HTR-8/SVneo (cell line): Measurements from ENCODE around the gene PABPC1L.
"Not testable (repeated sequence)": the region's sequence is repeated elsewhere in the genome, so short reads cannot be mapped to it uniquely, and the experiment has no call there.

Experiments
- DNase-seq: peaks from one replicate; pipeline ENCODE4 v3.0.0; 2011; ENCODE audit warnings: low spot score, mixed read lengths; ENCODE audit not compliant: insufficient read length
- FAIRE-seq: peaks from 2 replicates; lab custom pipeline; 2011; peaks lifted over from hg19 to GRCh38; lab: Jason Lieb, UNC

PABPC1L gene

GRCh38 chr20:44909872-44910689 lies at the start of gene PABPC1L:
Gene PABPC1L, plus strand, starts transcription at chr20:44910060. Its CDS starts 84 bp downstream, at chr20:44910144.
- FAIRE-seq = peak; percentile 95
- peak; percentile 98 for DNase-seq

GRCh38 chr20:44861531-44862006 lies 48.3 kb upstream of the PABPC1L start:
- FAIRE-seq = peak; percentile 76

GRCh38 chr20:44862286-44862685 lies 47.6 kb upstream of the PABPC1L start:
- FAIRE-seq (peak; percentile 72), DNase-seq (no peak)

More at GRCh38 chr20:44861531-44862006, 48.3 kb upstream of the PABPC1L start:
- DNase-seq = peak; percentile 63

- not testable (repeated sequence) for DNase-seq, FAIRE-seq
These were observed 46.3 kb upstream of the PABPC1L start for GRCh38 chr20:44863365-44864084.

- DNase-seq, FAIRE-seq: not testable (repeated sequence)
These were observed 45.4 kb upstream of the PABPC1L start for GRCh38 chr20:44864493-44864892.

GRCh38 chr20:44866703-44867335 lies 43.0 kb upstream of the PABPC1L start:
- FAIRE-seq (peak; percentile 71), DNase-seq (no peak)

GRCh38 chr20:44869471-44869870 lies 40.4 kb upstream of the PABPC1L start:
- DNase-seq = no peak
- no peak for FAIRE-seq

- FAIRE-seq, DNase-seq: not testable (repeated sequence)
These were observed 27.5 kb upstream of the PABPC1L start for GRCh38 chr20:44882360-44882759.

- peak; percentile 90 for FAIRE-seq
- no peak for DNase-seq
These were observed 26.5 kb upstream of the PABPC1L start for GRCh38 chr20:44883214-44883902.

GRCh38 chr20:44884907-44885391 lies 24.9 kb upstream of the PABPC1L start:
- FAIRE-seq (no peak), DNase-seq (no peak)

GRCh38 chr20:44885392-44886265 lies 24.2 kb upstream of the PABPC1L start, which contains the start of gene YWHAB:
Gene YWHAB, plus strand, starts transcription at chr20:44885705. Its CDS starts 15,829 bp downstream, at chr20:44901534.
- DNase-seq (peak; percentile 100), FAIRE-seq (peak; percentile 100)

- FAIRE-seq = no peak
- no peak for DNase-seq
These were observed 23.6 kb upstream of the PABPC1L start for GRCh38 chr20:44886266-44886651.

- FAIRE-seq (peak; percentile 82), DNase-seq (no peak)
These were observed 23.0 kb upstream of the PABPC1L start for GRCh38 chr20:44886828-44887227.

- FAIRE-seq = no peak
These were observed 22.4 kb upstream of the PABPC1L start for GRCh38 chr20:44887466-44887865.

GRCh38 chr20:44888226-44889103 lies 21.4 kb upstream of the PABPC1L start:
- DNase-seq (no peak), FAIRE-seq (no peak)

More at GRCh38 chr20:44887466-44887865, 22.4 kb upstream of the PABPC1L start:
- DNase-seq = no peak

GRCh38 chr20:44891826-44892225 lies 18.0 kb upstream of the PABPC1L start:
- FAIRE-seq (peak; percentile 4), DNase-seq (no peak)

- no peak for DNase-seq
- FAIRE-seq = peak; percentile 69
These were observed 14.9 kb upstream of the PABPC1L start for GRCh38 chr20:44894959-44895358.

GRCh38 chr20:44896583-44896982 lies 13.3 kb upstream of the PABPC1L start:
- DNase-seq = no peak
- peak; percentile 28 for FAIRE-seq
